GM12878 (cell line): Measurements from ENCODE around the gene ZP2. TPM values are rescaled to one million over a fixed set of nuclear protein-coding genes. Genes with fewer than 3 reads are reported as not detected.

Experiments
- ATAC-seq: fragments of 200-7000 bp; cut with Tn5 transposase; 3 replicates; pipeline ENCODE4 v1.9.1; 2020; ENCODE audit warnings: mild to moderate bottlenecking, moderate library complexity
- BruUV-seq: library from RNA; stranded (reverse); fragments of 400-500 nt; replicated peaks from 2 replicates; lab custom pipeline; 2021; lab: Mats Ljungman, UMichigan
- CTCF ChIA-PET: fragments of 300-600 bp; sonication (Branson Sonifier 250); formaldehyde crosslinking; extraction: SDS; loops from one replicate; lab custom pipeline; 2021; ENCODE audit warnings: inconsistent platforms; lab: Yijun Ruan, JAX
- POLR2A ChIA-PET: fragments of 350-600 bp; formaldehyde crosslinking; extraction: SDS; loops from one replicate; lab custom pipeline; 2021; ENCODE audit warnings: inconsistent platforms; lab: Charles Lee
- RAD21 ChIA-PET: fragments of 300-600 bp; sonication (Branson Sonifier 250); formaldehyde crosslinking; loops from one replicate; lab custom pipeline; 2023; ENCODE audit warnings: antibody characterized with exemption; ENCODE audit not compliant: unreplicated experiment; lab: Charles Lee
- SMC1A ChIA-PET: fragments of 300-600 bp; sonication (Branson Sonifier 250); formaldehyde crosslinking; loops from one replicate; lab custom pipeline; 2023; ENCODE audit not compliant: unreplicated experiment, uncharacterized antibody; lab: Charles Lee
- DNase-seq: peaks from one replicate; pipeline ENCODE4 v3.0.0-alpha.2; 2011; ENCODE audit warnings: low read depth, low spot score
- FAIRE-seq: peaks from 3 replicates; lab custom pipeline; 2011; peaks lifted over from hg19 to GRCh38; lab: Jason Lieb, UNC
- H2AFZ ChIP-seq: 2 replicates; pipeline ENCODE4 v1.6.0; 2011; ENCODE audit warnings: low read depth, low read length, control low read depth; ENCODE audit not compliant: control insufficient read depth
- H3K27ac ChIP-seq: 2 replicates; pipeline ENCODE4 v1.5.1; 2011; ENCODE audit warnings: control low read depth; ENCODE audit not compliant: control insufficient read depth, insufficient read depth
- H3K27me3 ChIP-seq, 2 experiments: replicated peaks in 1 of 2; 2 replicates each; pipeline versions ENCODE4 v1.6.0 to v1.6.1; 2011; ENCODE audit warnings: low read length in 1 of 2; ENCODE audit not compliant: control insufficient read depth in 2 of 2, insufficient read depth in 2 of 2
- H3K36me3 ChIP-seq, 2 experiments: 2 replicates each; pipeline ENCODE4 v1.5.1; 2011; ENCODE audit warnings: low read length in 1 of 2; ENCODE audit not compliant: control insufficient read depth in 2 of 2, insufficient read depth in 2 of 2
- H3K4me1 ChIP-seq: 2 replicates; pipeline ENCODE4 v1.6.1; 2011; ENCODE audit warnings: mild to moderate bottlenecking, low read length, moderate library complexity, mixed read lengths; ENCODE audit not compliant: control insufficient read depth, insufficient read depth
- H3K4me2 ChIP-seq: 2 replicates; pipeline ENCODE4 v1.6.0; 2011; ENCODE audit warnings: control low read depth; ENCODE audit not compliant: control insufficient read depth, insufficient read depth
- H3K4me3 ChIP-seq: fragments of 200-600 bp; sonication (generic); 2 replicates; pipeline ENCODE4 v1.5.1; 2016
- H3K79me2 ChIP-seq: 2 replicates; pipeline ENCODE4 v1.6.0; 2011; ENCODE audit warnings: low read length; ENCODE audit not compliant: control insufficient read depth, insufficient read depth
- H3K9ac ChIP-seq: 2 replicates; pipeline ENCODE4 v1.8.0; 2011; ENCODE audit warnings: low read length, control low read depth, mixed read lengths; ENCODE audit not compliant: control insufficient read depth, insufficient read depth
- H3K9me3 ChIP-seq: replicated peaks from 3 replicates; pipeline ENCODE4 v1.5.1; 2011; ENCODE audit warnings: mild to moderate bottlenecking, low read length; ENCODE audit not compliant: control insufficient read depth, insufficient read depth
- H4K20me1 ChIP-seq: 2 replicates; pipeline ENCODE4 v1.6.0; 2011; ENCODE audit not compliant: control insufficient read depth, insufficient read depth
- DPF2 ChIP-seq: fragments of 450-650 bp; IDR thresholded peaks from 2 replicates; pipeline ENCODE4 v1.6.1; 2017; ENCODE audit warnings: mild to moderate bottlenecking
- JUNB ChIP-seq: IDR thresholded peaks from 2 replicates; pipeline ENCODE4 v1.6.1; 2016; ENCODE audit warnings: antibody characterized with exemption, mild to moderate bottlenecking
- MEF2A ChIP-seq: IDR thresholded peaks from 2 replicates; pipeline ENCODE4 v1.6.1; 2011; ENCODE audit warnings: low read depth, mild to moderate bottlenecking, low read length, moderate library complexity; ENCODE audit not compliant: insufficient read depth
- NR2C1 ChIP-seq: fragments of 450-650 bp; IDR thresholded peaks from 2 replicates; pipeline ENCODE4 v1.6.1; 2017; ENCODE audit warnings: antibody characterized with exemption, mild to moderate bottlenecking, moderate library complexity
- NR2F1 ChIP-seq: fragments of 450-650 bp; conservative IDR thresholded peaks from 2 replicates; pipeline ENCODE4 v1.6.1; 2017; ENCODE audit warnings: mild to moderate bottlenecking
- SMC3 ChIP-seq: IDR thresholded peaks from 2 replicates; pipeline ENCODE4 v1.6.1; 2011; ENCODE audit warnings: low read length, improper control_type of control experiment, borderline replicate concordance
- SREBF1 ChIP-seq: IDR thresholded peaks from 2 replicates; pipeline ENCODE4 v1.6.1; 2012; ENCODE audit warnings: mild to moderate bottlenecking, low read length
- STAT3 ChIP-seq: IDR thresholded peaks from 2 replicates; pipeline ENCODE4 v1.6.1; 2011; ENCODE audit warnings: low read depth, low read length, improper control_type of control experiment
- YBX1 ChIP-seq: fragments of 450-650 bp; IDR thresholded peaks from 2 replicates; pipeline ENCODE4 v1.6.1; 2016; ENCODE audit warnings: antibody characterized with exemption
- ZNF384 ChIP-seq: IDR thresholded peaks from 2 replicates; pipeline ENCODE4 v1.6.1; 2012; ENCODE audit warnings: low read depth, mild to moderate bottlenecking, low read length, improper control_type of control experiment, borderline replicate concordance
- WGBS: methylation state at CpG from one replicate; pipeline ENCODE4 v1.1.6; 2016; ENCODE audit warnings: low lambda C conversion rate; ENCODE audit not compliant: insufficient replicate concordance, insufficient coverage; ENCODE audit errors: missing lambda C conversion rate; 5-methylcytosine and 5-hydroxymethylcytosine counted together
- in situ Hi-C: fragments of 300-500 bp; cut with MboI; formaldehyde crosslinking; loops from 9 replicates; pipeline ENCODE4 v1.14.3; 2018; ENCODE audit warnings: mixed read lengths
- intact Hi-C: fragments of 100-400 bp; cut with micrococcal nuclease; formaldehyde crosslinking; loops from one replicate; pipeline ENCODE4 v1.14.2; 2022; ENCODE audit not compliant: unreplicated experiment
- polyA plus RNA-seq, 11 experiments: library from polyadenylated mRNA; depleted of rRNA in 4 of 11; unstranded in 6 of 11; stranded (reverse) in 5 of 11; fragments of >200 nt; fragmentation: Nextera tagmentation in 4 of 11; fragmentation: Illumina TruSeq in 1 of 11; extraction: Ambion mirVana in 4 of 11; extraction: Trizol in 1 of 11; gene quantifications; 1 replicate in 1 of 11; 2 replicates in 10 of 11; pipeline versions ENCODE4 v1.2.1 to v1.2.3, GENCODE V29; 2011 to 2016; ENCODE audit warnings: inconsistent platforms in 2 of 11, missing spikeins in 2 of 11, low read depth in 1 of 11
- total RNA-seq, 4 experiments: library from RNA; depleted of rRNA in 3 of 4; stranded (reverse); fragments of >200 nt in 3 of 4; fragmentation: Illumina TruSeq in 1 of 4; extraction: Trizol in 1 of 4; gene quantifications; 2 replicates each; pipeline versions ENCODE4 v1.2.1 to v1.2.3, GENCODE V29; 2013 to 2021
- TF ChIP-seq, protein P1 (sequence below): fragments of 450-650 bp; IDR thresholded peaks from 2 replicates; pipeline ENCODE4 v1.6.1; 2014; ENCODE audit warnings: mild to moderate bottlenecking
- TF ChIP-seq, protein P2 (sequence below): fragments of 450-650 bp; IDR thresholded peaks from 2 replicates; pipeline ENCODE4 v1.6.1; 2018; ENCODE audit warnings: borderline replicate concordance, mild to moderate bottlenecking; ENCODE audit not compliant: partially characterized antibody
- TF ChIP-seq, protein P3 (sequence below): fragments of 450-650 bp; formaldehyde crosslinking; IDR thresholded peaks from 2 replicates; pipeline ENCODE4 v1.5.0; 2022; ENCODE audit warnings: mild to moderate bottlenecking, missing genetic modification characterization

Gene ZP2
- total and polyA plus RNA-seq, 10 of the 15 experiments (the other 5 are each of a cell fraction or from before 2014, with no cell fraction given): 0.11 to 0.33 (median 0.16) TPM; not detected in 1

DNA sequence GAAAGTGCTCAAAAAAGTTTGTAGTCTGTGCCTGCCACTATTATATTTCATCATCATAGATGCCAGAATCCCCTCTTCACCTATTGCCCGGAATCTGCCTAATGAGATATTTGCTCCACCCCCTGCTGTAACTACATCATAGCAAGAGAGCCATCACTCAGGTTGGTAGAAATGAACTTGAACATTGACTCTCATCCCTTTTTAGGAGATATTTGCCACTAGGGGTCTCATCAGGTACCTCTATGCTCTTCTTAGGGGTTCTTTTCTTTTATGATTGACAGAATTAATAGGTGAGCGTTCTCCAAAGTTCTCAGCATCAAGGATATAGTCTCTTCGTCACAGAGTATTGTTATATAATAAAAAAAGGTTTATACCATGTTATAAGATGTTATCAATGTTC lies 42.1 kb upstream of the ZP2 start:
- Histone ChIP-seq H3K4me3 (no peak overlapping the region), H3K27me3 (peaks cover 0 to 3% of the 10 kb centered on the region in 2 experiments; a peak in 2 of 4 replicates), H2AFZ (no peak overlapping the region), H3K36me3 (no peaks in the 10 kb centered on the region), H4K20me1 (no peaks in the 10 kb centered on the region), H3K79me2 (no peaks in the 10 kb centered on the region), H3K4me2 (no peak overlapping the region), H3K4me1 (no peaks in the 10 kb centered on the region), H3K9ac (no peak overlapping the region), H3K27ac (no peak overlapping the region), H3K9me3 (no peaks in the 10 kb centered on the region)
- ChIA-PET POLR2A (interaction anchor here (0.6 to 0.7 kb wide), 3 partner anchors 23 to 1962 kb away, joined by 3 to 5 read pairs (median 4); no protein-coding TSS in a partner anchor), SMC1A (interaction anchor here (0.6 to 1.5 kb wide), 3 partner anchors 22 to 305 kb away, joined by 3 to 5 read pairs (median 4); partner anchors contain the start of gene CRYM), RAD21 (interaction anchor here (0.7 kb wide), 1 partner anchor 14 kb away, joined by 6 read pairs; no protein-coding TSS in a partner anchor), CTCF (interaction anchor here (0.9 to 1.9 kb wide), 4 partner anchors 12 to 47 kb away, joined by 3 to 9 read pairs (median 4); partner anchors contain the start of gene CRYM)
- FAIRE-seq: no peak
- TF ChIP-seq, protein P1, sequence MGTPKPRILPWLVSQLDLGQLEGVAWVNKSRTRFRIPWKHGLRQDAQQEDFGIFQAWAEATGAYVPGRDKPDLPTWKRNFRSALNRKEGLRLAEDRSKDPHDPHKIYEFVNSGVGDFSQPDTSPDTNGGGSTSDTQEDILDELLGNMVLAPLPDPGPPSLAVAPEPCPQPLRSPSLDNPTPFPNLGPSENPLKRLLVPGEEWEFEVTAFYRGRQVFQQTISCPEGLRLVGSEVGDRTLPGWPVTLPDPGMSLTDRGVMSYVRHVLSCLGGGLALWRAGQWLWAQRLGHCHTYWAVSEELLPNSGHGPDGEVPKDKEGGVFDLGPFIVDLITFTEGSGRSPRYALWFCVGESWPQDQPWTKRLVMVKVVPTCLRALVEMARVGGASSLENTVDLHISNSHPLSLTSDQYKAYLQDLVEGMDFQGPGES: no peak
- TF ChIP-seq MEF2A: no peak
- no peak for TF ChIP-seq YBX1
- TF ChIP-seq DPF2: no peak
- TF ChIP-seq NR2C1: no peak
- TF ChIP-seq ZNF384: no peak
- TF ChIP-seq, protein P2, sequence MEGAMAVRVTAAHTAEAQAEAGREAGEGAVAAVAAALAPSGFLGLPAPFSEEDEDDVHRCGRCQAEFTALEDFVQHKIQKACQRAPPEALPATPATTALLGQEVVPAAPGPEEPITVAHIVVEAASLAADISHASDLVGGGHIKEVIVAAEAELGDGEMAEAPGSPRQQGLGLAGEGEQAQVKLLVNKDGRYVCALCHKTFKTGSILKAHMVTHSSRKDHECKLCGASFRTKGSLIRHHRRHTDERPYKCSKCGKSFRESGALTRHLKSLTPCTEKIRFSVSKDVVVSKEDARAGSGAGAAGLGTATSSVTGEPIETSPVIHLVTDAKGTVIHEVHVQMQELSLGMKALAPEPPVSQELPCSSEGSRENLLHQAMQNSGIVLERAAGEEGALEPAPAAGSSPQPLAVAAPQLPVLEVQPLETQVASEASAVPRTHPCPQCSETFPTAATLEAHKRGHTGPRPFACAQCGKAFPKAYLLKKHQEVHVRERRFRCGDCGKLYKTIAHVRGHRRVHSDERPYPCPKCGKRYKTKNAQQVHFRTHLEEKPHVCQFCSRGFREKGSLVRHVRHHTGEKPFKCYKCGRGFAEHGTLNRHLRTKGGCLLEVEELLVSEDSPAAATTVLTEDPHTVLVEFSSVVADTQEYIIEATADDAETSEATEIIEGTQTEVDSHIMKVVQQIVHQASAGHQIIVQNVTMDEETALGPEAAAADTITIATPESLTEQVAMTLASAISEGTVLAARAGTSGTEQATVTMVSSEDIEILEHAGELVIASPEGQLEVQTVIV: no peak
- TF ChIP-seq, protein P3, sequence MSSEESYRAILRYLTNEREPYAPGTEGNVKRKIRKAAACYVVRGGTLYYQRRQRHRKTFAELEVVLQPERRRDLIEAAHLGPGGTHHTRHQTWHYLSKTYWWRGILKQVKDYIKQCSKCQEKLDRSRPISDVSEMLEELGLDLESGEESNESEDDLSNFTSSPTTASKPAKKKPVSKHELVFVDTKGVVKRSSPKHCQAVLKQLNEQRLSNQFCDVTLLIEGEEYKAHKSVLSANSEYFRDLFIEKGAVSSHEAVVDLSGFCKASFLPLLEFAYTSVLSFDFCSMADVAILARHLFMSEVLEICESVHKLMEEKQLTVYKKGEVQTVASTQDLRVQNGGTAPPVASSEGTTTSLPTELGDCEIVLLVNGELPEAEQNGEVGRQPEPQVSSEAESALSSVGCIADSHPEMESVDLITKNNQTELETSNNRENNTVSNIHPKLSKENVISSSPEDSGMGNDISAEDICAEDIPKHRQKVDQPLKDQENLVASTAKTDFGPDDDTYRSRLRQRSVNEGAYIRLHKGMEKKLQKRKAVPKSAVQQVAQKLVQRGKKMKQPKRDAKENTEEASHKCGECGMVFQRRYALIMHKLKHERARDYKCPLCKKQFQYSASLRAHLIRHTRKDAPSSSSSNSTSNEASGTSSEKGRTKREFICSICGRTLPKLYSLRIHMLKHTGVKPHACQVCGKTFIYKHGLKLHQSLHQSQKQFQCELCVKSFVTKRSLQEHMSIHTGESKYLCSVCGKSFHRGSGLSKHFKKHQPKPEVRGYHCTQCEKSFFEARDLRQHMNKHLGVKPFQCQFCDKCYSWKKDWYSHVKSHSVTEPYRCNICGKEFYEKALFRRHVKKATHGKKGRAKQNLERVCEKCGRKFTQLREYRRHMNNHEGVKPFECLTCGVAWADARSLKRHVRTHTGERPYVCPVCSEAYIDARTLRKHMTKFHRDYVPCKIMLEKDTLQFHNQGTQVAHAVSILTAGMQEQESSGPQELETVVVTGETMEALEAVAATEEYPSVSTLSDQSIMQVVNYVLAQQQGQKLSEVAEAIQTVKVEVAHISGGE (CRISPR knock-in tag): no peak
- no peak for TF ChIP-seq NR2F1
- no peak for TF ChIP-seq SMC3
- no peak for TF ChIP-seq SREBF1
- TF ChIP-seq STAT3: no peak
- no peak for TF ChIP-seq JUNB
- ATAC-seq: no peak
- WGBS: 25% methylated on average over 3 of the region's 3 CpGs
- no peak for DNase-seq
- in situ Hi-C loops: no loop called here
- intact Hi-C loops: no loop called here
- no TSS peak for BruUV-seq
